Upper lobe of right lung (tissue), 1 donor: ENCODE results near the gene CSMD2. TPM values are rescaled to one million over a fixed set of nuclear protein-coding genes. Genes with fewer than 3 reads are reported as not detected.

ENCODE experiments used
- ATAC-seq: fragments of 200-7000 bp; cut with Tn5 transposase; one replicate; pipeline ENCODE4 v1.9.1; 2020; ENCODE audit warnings: mild to moderate bottlenecking, moderate library complexity
- DNase-seq: peaks from one replicate; pipeline ENCODE4 v3.0.0-alpha.2; 2020
- H3K27ac ChIP-seq: fragments of 200-600 bp; one replicate; pipeline ENCODE4 v1.8.0; 2022
- H3K27me3 ChIP-seq: fragments of 200-600 bp; one replicate; pipeline ENCODE4 v1.8.0; 2022; ENCODE audit warnings: mild to moderate bottlenecking
- H3K36me3 ChIP-seq: fragments of 200-600 bp; one replicate; pipeline ENCODE4 v1.8.0; 2022
- H3K4me1 ChIP-seq: fragments of 200-600 bp; one replicate; pipeline ENCODE4 v1.8.0; 2022
- H3K4me3 ChIP-seq: fragments of 200-600 bp; one replicate; pipeline ENCODE4 v1.8.0; 2022; ENCODE audit warnings: mild to moderate bottlenecking
- H3K9me3 ChIP-seq: fragments of 200-600 bp; one replicate; pipeline ENCODE4 v1.8.0; 2022
- CTCF ChIP-seq: fragments of 200-600 bp; IDR thresholded peaks from one replicate; pipeline ENCODE4 v1.8.0; 2022; ENCODE audit warnings: antibody characterized with exemption
- intact Hi-C: fragments of 100-400 bp; cut with DNase I; formaldehyde crosslinking; loops from one replicate; pipeline ENCODE4 v1.11.0; 2022
- total RNA-seq: library from RNA; stranded (reverse); fragmentation: NEBNext Ultra II Directional; extraction: Animal tissue kit (Norgen Biotek cat#: 25700); gene quantifications from one replicate; pipeline ENCODE4 v1.2.1, GENCODE V29; 2021
- donor health status: DM: no; HTN: yes; CAD: no; lungs with severe emphysema.

The CSMD2 gene
- total RNA-seq, 1 donor from 2014 or later, result 0.67 TPM

- no peaks in the 10 kb centered on the region for H3K4me1 ChIP-seq
- TF ChIP-seq CTCF, result no peak
- H3K4me3 ChIP-seq, result no peak overlapping the region
- intact Hi-C loops, result no loop called here
- no peaks in the 10 kb centered on the region for H3K36me3 ChIP-seq
- DNase-seq, result no peak
- no peak for ATAC-seq
- H3K9me3 ChIP-seq, result no peaks in the 10 kb centered on the region
- H3K27me3 ChIP-seq, result no peaks in the 10 kb centered on the region
- no peak overlapping the region for H3K27ac ChIP-seq
Observed at GRCh38 chr1:34149501-34149900, 15.5 kb downstream of the CSMD2 start.

GRCh38 chr1:34147301-34147700 lies 17.7 kb downstream of the CSMD2 start:
- no peak for DNase-seq
- no peaks in the 10 kb centered on the region for H3K4me1 ChIP-seq
- no peak overlapping the region for H3K27ac ChIP-seq
- no peak overlapping the region for H3K4me3 ChIP-seq
- no peaks in the 10 kb centered on the region for H3K36me3 ChIP-seq
- TF ChIP-seq CTCF, result no peak
- intact Hi-C loops, result no loop called here
- ATAC-seq, result no peak
- H3K27me3 ChIP-seq, result no peaks in the 10 kb centered on the region
- no peaks in the 10 kb centered on the region for H3K9me3 ChIP-seq

DNA sequence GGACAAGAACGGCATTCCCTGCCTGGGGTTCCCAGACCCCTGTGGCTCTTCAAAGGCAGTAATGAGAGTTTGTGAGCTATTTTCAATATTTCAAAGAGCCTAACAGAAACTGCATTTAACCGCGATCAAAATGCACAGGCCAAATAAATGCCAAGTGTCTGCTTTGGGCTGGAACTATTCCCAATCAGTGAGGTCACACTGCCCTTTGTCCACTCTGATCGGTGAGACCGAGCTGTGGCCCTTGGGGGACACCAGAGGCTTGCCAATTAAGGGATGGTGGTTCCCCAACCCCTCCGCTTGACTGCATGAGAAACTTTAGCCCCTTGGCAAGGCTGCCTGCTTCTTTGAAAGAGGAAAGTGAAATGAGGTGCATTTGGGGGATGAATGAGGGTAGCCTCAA lies 20.3 kb downstream of the CSMD2 start:
- Histone ChIP-seq H3K4me3 (no peak overlapping the region), H3K4me1 (no peaks in the 10 kb centered on the region), H3K27ac (no peak overlapping the region), H3K36me3 (no peaks in the 10 kb centered on the region), H3K27me3 (no peaks in the 10 kb centered on the region), H3K9me3 (no peaks in the 10 kb centered on the region)
- no peak for ATAC-seq
- DNase-seq, result no peak
- TF ChIP-seq CTCF, result no peak
- intact Hi-C loops, result no loop called here

- no peak for TF ChIP-seq CTCF
- H3K9me3 ChIP-seq, result no peaks in the 10 kb centered on the region
- no peak for DNase-seq
Observed at GRCh38 chr1:34143975-34144374, 21.1 kb downstream of the CSMD2 start.

DNA sequence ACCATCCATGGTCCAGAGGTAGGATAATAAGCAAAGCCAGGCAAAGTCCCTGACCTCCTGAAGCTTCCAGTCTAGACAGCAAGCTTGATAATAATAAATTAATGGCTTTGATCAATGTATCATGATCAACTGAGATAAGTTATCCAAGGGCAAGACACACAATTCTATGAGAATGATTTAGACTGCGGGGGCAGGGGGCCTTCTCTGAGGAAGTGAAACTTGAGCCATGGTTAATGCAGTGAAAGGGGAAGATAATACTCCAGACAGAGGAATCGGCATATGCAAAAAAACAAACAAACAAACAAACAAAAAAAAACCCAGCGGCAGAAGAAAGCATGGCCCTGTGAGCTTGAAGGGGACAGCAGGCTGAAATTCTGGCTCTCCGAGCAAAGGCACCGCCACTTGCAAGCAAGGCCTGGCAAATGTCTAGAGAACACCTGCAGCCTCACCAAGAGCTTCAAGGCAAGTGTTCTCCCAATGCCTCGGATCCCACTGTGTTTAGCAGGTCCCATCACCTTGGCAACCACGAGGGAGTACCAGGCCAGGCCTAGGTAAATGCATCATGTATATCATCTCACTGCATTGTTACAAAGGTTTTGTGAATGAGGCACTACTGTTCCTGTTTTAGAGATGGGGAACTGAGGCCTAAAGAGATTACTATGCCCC lies 24.9 kb downstream of the CSMD2 start:
- no peak for TF ChIP-seq CTCF
- Histone ChIP-seq H3K36me3 (no peaks in the 10 kb centered on the region), H3K27me3 (no peaks in the 10 kb centered on the region), H3K4me3 (no peak overlapping the region), H3K27ac (no peak overlapping the region), H3K4me1 (no peaks in the 10 kb centered on the region), H3K9me3 (no peaks in the 10 kb centered on the region)
- ATAC-seq (no peak), DNase-seq (no peak)
- intact Hi-C loops, result no loop called here

More at GRCh38 chr1:34143975-34144374, 21.1 kb downstream of the CSMD2 start:
- Histone ChIP-seq H3K36me3 (no peaks in the 10 kb centered on the region), H3K27ac (no peak overlapping the region), H3K4me1 (no peaks in the 10 kb centered on the region), H3K4me3 (no peak overlapping the region), H3K27me3 (no peaks in the 10 kb centered on the region)
- no peak for ATAC-seq
- intact Hi-C loops, result no loop called here

DNA sequence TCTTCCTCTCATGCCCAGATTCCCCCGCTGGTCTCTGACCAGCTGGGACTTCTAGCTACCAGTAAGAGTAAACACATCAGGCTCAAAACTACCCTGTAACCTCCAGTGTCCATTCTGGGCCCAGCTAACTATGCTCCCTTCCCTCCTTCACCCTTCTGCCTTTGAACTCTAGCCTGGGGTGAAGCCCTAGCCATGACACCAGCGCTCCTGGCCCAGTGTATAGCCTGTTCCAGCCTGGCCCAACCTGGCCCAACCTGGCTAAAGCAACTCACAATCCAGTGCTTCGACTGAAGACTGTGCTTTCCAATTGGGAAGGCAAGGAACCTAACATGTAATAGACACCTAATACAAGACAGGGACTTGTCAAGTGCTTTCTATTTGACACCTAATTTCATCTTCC lies 27.6 kb downstream of the CSMD2 start:
- ATAC-seq, result no peak
- H3K4me1 ChIP-seq, result no peaks in the 10 kb centered on the region
- no peak overlapping the region for H3K4me3 ChIP-seq
- no peaks in the 10 kb centered on the region for H3K9me3 ChIP-seq
- intact Hi-C loops, result no loop called here
- no peak for TF ChIP-seq CTCF
- H3K27me3 ChIP-seq, result no peaks in the 10 kb centered on the region
- no peaks in the 10 kb centered on the region for H3K36me3 ChIP-seq
- no peak overlapping the region for H3K27ac ChIP-seq
- no peak for DNase-seq
